NCI-H510A treated with DMSO at 0.1 percent for 48 hours (cell line): ENCODE results near the gene CAMKK2.

Experiments used
- DNase-seq: peaks from one replicate; lab custom pipeline; 2025; lab: John Stamatoyannopoulos, UW

The CAMKK2 gene

GRCh38 chr12:121191151-121191550 is 105.4 kb downstream of the CAMKK2 start:
- DNase-seq: no peak

DNA sequence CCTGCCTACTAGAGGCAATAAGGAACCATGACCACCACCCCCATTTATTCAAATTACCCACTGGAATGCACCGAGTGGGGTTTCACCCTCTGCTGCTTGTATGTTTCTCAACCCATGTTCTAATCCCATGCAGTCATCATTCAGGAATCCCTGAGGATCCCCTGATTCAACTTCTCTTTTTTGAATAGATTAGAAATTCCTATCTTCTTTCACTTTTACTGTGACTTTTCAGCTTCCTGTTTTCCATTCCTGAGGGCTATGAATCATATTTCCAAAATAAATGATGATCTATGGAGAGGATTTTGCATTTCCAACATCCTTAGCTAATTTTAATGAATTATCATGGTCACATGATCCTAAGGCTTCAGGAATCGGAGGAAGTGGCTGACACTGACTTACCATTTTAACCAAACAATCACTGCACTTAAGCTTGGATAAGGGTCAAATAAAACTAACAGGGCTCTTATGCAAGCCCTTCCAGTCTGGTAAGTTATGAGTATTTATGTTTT is 105.9 kb downstream of the CAMKK2 start:
- no peak for DNase-seq

GRCh38 chr12:121189619-121190155 is 106.8 kb downstream of the CAMKK2 start:
- DNase-seq: no peak

- no peak for DNase-seq
Measured at GRCh38 chr12:121189131-121189530, 107.4 kb downstream of the CAMKK2 start.

- no peak for DNase-seq
Measured at GRCh38 chr12:121188227-121188626, 108.3 kb downstream of the CAMKK2 start.
